AML-193 (cell line): Measurements from ENCODE around the gene PNCK.
"Not testable (repeated sequence)": the region's sequence is repeated elsewhere in the genome, so short reads cannot be mapped to it uniquely, and the experiment has no call there.

Source experiments
- DNase-seq, 2 experiments: peaks; one replicate each; lab custom pipeline; 2025; lab: John Stamatoyannopoulos, UW

The PNCK gene

GRCh38 chrX:153686711-153687110, 13.1 kb upstream of the PNCK start:
- DNase-seq, result no peak

GRCh38 chrX:153685751-153686696, 12.4 kb upstream of the PNCK start:
- DNase-seq, result no peak

GRCh38 chrX:153685156-153685536, 11.5 kb upstream of the PNCK start:
- no peak for DNase-seq

- DNase-seq, result no peak
Observed at GRCh38 chrX:153684467-153685155, 11.0 kb upstream of the PNCK start.

- not testable (repeated sequence) for DNase-seq
Observed at GRCh38 chrX:153683486-153683885, 9.9 kb upstream of the PNCK start.

- no peak for DNase-seq
Observed at GRCh38 chrX:153681175-153681574, 7.6 kb upstream of the PNCK start.

GRCh38 chrX:153674219-153674851, 722 bp upstream of the PNCK start:
- no peak for DNase-seq

- DNase-seq, result no peak
Observed at GRCh38 chrX:153672531-153673427, 834 bp downstream of the PNCK start.

- DNase-seq, result no peak
Observed at GRCh38 chrX:153671589-153672530, 1.8 kb downstream of the PNCK start.

GRCh38 chrX:153670748-153671588, 2.6 kb downstream of the PNCK start:
- no peak for DNase-seq

- DNase-seq, result no peak
Observed at GRCh38 chrX:153669901-153670731, 3.5 kb downstream of the PNCK start.

- no peak for DNase-seq
Observed at GRCh38 chrX:153669174-153669890, 4.3 kb downstream of the PNCK start.

GRCh38 chrX:153668423-153669173, 5.0 kb downstream of the PNCK start:
- no peak for DNase-seq

- peak; percentile 42 to 64 for DNase-seq
Observed at GRCh38 chrX:153667956-153668396, 5.6 kb downstream of the PNCK start.

GRCh38 chrX:153667281-153667955, 6.2 kb downstream of the PNCK start:
- DNase-seq, result no peak

GRCh38 chrX:153665726-153666306, 7.8 kb downstream of the PNCK start:
- no peak for DNase-seq
